H1 (cell line): ENCODE results near the gene PROK2. TPM values are rescaled to one million over a fixed set of nuclear protein-coding genes. Genes with fewer than 3 reads are reported as not detected.

Experiments
- JUND ChIP-seq: IDR thresholded peaks from 2 replicates; pipeline ENCODE4 v1.6.1; 2011; ENCODE audit warnings: mild to moderate bottlenecking, improper control_type of control experiment, low read length
- polyA plus RNA-seq, 7 experiments: library from polyadenylated mRNA; depleted of rRNA in 3 of 7; stranded (reverse) in 5 of 7; unstranded in 2 of 7; fragments of >200 nt in 5 of 7; fragments of 200-250 nt in 2 of 7; gene quantifications; 1 replicate in 5 of 7; 2 replicates in 1 of 7; 4 replicates in 1 of 7; pipeline versions ENCODE4 v1.2.1 to v1.2.3, GENCODE V29; 2011 to 2013; ENCODE audit warnings: missing spikeins in 2 of 7, mixed read lengths in 2 of 7
- total RNA-seq: library from RNA; stranded (reverse); fragmentation: NEBNext Ultra II Directional; extraction: Animal tissue kit (Norgen Biotek cat#: 25700); gene quantifications from 2 replicates; pipeline ENCODE4 v1.2.1, GENCODE V29; 2021

The PROK2 gene
- total and polyA plus RNA-seq, 2 of the 8 experiments (the other 6 are each of a cell fraction or from before 2014, with no cell fraction given): 0.50 to 1.8 TPM

GRCh38 chr3:71784914-71785531 lies at the start of gene PROK2 (continued):
- TF ChIP-seq JUND: no peak
- TF ChIP-seq, all 59 proteins: peak for 7
